COLO668 (cell line): ENCODE measurements around the gene ADIPOQ.
A peak's percentile ranks its signal among the peaks of the same experiment; 100 is the strongest.
"Not testable (repeated sequence)": the region's sequence is repeated elsewhere in the genome, so short reads cannot be mapped to it uniquely, and the experiment has no call there.

ENCODE experiments used
- DNase-seq: peaks from one replicate; lab custom pipeline; 2025; ENCODE audit not compliant: unreplicated experiment; lab: John Stamatoyannopoulos, UW

ADIPOQ gene

DNA sequence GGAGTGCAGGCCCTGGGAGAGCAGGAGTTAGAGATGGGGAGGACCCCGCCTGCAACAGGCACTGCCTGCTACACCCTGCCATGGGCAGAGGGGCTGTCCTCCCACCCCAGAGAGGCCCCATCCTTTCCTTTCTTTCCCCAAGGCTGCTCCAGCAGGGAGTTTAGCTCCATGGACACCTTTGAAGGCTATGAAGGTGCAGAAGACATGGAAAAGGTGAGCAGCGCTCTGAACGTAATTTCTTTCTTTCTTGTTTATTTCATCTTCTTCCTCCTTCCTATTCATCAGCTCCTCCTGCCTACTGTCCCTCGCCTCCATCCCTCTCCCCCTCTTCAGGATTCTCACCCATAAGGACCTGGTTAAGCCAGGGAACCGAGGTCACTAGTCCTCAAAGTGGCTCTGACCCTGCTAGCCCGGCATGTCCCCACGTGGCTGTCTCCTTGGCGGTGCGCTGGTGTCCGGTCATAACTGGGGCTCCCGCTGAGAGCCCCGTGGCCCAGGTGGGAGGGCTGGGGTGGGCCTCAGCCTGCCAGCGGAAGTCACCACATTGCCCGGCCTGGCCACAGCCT is 16.0 kb upstream of the ADIPOQ start:
- DNase-seq: peak; percentile 9

DNA sequence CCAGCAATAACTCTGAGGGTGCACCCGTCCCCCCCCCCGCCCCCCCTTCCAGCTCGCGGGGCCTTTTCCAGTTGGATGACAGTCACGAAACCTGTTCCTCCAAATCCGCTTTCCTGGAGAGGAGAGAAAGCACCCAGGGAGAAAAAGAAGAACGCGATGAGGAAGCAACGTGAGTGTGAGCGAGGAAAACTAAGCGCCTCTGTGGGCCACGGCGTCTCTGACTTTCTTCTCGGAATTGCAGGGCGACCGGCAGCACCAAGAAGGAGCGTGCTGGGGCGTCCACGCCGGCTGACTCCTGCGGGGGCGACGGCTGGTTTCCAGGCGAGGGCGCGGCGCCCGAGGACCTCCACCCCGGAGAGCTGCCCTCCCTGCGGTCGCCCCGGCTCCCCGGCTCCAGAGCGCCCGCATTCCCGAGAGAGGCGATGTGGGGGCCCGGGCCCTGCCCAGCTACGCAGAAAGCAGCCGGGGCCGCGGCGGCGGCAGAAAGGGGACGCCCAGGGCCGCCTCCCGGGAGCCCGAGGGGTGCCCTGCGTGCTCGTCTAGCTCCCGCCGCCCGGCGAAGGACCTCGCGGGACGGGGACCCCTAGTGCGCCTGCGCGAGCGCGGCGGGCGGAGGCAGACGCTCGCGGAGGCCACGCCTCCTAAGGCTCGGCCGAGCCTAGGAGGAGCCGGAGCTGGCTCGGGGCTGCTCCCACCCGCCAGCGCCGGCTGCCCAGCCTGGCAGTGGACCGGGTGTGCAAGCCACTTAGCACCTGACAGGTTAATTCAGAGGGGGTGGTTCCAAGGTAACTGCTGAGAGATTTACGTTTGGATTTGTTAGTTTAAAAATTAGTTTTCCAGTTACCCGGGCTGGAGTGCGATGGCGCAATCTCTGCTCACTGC is 15.3 kb upstream of the ADIPOQ start:
- DNase-seq: peak; percentile 90

DNA sequence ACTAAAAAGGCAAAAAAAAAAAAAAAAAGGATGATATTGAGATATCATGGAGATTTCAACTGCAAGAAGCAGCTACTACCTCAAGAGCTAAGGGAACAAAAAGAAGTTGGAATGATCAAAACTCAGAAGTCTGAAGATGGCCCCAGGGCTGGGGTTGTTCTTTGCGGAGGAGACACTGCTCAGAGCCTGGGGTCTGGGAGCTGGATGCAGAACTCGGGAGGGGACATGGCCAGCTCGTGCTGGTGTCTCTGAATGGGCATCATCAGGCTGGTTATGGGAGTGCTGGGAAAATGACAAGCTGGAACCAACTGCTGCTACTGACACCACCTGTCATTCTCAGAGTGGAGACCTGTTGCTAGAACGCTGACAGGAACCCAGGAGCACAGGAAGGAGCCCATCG is 14.2 kb upstream of the ADIPOQ start:
- DNase-seq: no peak

DNA sequence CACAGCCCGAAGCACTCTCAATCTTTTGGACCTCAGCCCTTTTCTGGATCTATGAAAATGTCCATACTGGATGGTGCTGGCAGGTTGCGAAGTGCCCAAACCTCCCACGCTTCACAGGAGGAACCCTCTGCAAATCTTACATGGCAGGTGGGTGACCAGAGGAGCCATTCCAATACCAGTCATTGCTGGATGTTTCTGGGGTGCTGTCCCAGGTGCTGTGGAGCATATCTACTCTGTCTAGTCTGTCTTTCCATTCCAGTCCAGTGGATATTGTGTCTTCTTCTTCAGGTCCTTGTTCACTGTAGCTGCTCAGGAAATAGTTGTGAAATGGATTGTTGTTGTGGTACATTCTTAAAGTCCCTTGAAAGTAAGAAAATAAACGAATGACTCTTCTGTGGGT is 10.7 kb upstream of the ADIPOQ start:
- DNase-seq: no peak

DNA sequence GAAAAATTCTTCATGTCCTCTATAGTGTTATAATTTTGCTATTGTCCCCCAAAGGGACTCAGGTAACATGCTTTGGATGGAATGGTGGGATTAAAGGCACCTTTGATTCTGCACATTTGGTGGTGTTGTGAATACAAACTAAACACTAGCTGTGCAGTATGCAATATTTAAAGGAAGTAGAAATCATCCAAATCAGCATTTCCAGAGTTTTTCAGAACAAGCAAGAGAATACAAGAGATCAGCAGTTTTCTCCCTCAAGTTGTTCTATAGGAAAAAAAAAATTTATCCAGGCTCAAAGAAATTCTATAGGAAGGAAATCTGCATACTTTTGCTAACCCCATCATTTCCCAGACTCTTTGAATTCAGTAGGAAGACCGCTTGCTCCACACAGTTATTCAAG is 10.2 kb upstream of the ADIPOQ start:
- no peak for DNase-seq

DNA sequence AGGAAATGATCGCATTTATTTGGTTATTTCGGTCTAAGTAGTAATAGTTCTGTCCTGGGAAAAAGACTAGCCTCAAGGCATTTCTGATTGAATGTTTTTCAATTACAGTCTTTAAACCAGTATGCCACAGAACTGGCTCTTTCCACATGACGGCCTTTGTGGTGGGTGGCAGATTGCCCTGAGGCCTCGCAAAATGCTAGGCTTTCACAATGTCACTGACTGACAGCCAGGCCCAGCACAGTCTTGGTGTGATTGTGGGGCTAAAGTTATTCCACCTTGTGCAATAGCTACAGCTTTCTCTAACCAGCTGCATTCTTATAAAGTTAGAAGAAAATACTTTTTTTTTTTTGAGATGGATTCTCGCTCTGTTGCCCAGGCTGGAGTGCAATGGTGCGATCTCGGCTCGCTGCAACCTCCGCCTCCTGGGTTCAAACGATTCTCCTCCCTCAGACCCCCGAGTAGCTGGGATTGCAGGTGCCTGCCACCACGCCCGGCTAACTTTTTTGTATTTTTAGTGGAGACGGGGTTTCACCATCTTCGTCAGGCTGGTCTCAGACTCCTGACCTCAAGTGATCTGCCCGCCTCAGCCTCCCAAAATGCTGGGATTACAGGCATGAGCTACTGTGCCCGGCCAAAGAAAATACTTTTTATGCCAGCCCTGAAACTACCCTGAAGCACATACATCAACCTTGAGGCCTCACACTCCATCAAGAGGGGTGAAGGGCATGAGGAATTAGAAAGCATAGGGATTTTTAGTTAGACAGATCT is 2.5 kb upstream of the ADIPOQ start:
- no peak for DNase-seq

DNA sequence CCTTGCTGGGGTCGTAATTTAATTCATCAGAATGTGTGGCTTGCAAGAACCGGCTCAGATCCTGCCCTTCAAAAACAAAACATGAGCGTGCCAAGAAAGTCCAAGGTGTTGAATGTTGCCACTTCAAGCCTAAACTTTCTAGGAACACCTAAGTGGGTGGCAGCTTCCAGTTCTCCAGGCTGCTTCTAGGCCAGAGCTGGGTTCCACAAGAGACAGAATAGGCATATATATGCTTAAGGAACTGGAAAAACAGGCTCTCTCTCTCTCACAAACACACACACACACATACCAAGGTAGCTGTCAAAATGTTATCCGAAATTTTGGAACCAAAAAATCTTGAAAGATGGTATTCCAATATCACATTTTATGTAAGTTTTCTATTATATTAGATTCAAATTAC is 890 bp upstream of the ADIPOQ start:
- DNase-seq: no peak

DNA sequence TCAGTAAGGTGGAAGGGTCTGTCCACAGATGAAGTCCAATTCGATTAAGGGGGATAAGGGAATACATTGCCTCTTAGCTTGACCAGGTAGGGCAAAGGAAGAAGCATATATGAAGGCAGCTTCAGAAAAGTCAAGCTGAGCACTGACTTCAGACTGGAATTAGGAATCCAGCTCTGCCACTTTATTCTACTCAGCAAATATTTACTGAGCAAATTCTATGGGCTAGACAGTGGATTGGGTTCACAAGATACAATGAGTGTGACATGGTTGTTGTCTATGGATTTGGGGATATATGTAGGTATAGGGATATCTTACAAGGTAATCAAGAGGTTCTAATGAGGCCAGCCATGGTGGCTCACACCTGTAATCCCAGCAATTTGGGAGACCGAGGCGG is 526 bp downstream of the ADIPOQ start:
- DNase-seq: no peak

GRCh38 chr3:186844908-186845307 is 2.4 kb downstream of the ADIPOQ start:
- no peak for DNase-seq

DNA sequence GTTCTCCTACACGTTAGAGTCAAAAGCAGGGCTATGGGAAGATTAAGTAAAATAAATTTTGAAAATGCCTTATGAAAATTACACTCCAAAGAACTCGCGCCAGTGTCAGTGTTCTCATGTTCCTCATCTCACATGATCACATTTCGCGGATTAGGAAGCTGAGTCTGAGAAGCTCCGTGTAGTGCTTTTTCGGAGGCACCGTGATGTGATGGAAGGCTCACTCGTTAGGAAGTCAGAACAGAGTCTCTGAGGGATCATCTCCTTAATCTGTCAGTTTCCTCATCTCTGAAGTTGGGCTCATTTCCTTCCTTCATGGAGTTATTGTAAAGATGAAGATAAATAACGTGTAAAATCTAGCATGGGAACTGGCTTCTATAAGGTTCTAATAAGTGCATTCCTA is 3.2 kb downstream of the ADIPOQ start:
- no peak for DNase-seq

GRCh38 chr3:186847437-186847836 is 4.9 kb downstream of the ADIPOQ start:
- DNase-seq: no peak

DNA sequence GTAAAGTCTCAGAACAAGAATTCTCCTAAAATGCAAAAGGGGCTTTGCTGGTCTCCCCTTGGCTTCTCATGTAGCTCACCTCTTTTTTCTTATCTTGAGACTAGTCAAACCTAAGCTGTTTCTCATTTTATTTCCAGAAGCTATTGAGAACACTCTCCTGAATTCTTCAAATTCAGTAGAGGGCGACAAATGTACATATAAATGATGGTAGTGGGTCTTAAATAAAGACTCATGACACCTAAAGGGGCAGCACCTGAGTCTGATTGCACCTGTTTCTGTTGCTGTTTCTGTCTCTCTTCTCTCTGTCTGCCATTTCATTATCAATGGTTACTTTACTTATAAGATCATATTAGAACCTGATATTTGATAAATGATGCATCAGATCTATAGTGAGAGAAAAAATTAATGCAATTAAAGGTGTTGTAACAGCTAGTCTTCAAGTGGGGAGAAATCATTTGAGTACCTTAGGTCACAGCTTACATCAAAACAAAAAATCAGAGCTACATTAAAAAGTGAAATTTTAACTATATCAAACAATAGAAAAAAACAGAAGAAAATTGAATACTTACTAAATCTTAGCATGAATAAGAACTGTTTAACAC is 7.0 kb downstream of the ADIPOQ start:
- no peak for DNase-seq

- not testable (repeated sequence) for DNase-seq
Observed at GRCh38 chr3:186851835-186852234, 9.3 kb downstream of the ADIPOQ start.

DNA sequence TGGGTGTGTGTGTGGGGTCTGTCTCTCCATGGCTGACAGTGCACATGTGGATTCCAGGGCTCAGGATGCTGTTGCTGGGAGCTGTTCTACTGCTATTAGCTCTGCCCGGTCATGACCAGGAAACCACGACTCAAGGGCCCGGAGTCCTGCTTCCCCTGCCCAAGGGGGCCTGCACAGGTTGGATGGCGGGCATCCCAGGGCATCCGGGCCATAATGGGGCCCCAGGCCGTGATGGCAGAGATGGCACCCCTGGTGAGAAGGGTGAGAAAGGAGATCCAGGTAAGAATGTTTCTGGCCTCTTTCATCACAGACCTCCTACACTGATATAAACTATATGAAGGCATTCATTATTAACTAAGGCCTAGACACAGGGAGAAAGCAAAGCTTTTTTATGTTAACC is 10.5 kb downstream of the ADIPOQ start:
- no peak for DNase-seq

DNA sequence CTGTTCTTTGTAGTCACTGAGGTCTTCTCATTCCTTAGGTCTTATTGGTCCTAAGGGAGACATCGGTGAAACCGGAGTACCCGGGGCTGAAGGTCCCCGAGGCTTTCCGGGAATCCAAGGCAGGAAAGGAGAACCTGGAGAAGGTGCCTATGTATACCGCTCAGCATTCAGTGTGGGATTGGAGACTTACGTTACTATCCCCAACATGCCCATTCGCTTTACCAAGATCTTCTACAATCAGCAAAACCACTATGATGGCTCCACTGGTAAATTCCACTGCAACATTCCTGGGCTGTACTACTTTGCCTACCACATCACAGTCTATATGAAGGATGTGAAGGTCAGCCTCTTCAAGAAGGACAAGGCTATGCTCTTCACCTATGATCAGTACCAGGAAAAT is 11.6 kb downstream of the ADIPOQ start:
- no peak for DNase-seq

GRCh38 chr3:186854954-186855353 is 12.4 kb downstream of the ADIPOQ start:
- DNase-seq: no peak

- DNase-seq: no peak
Observed at GRCh38 chr3:186857743-186858142, 15.2 kb downstream of the ADIPOQ start.

- DNase-seq: not testable (repeated sequence)
Observed at GRCh38 chr3:186865215-186865853, 22.8 kb downstream of the ADIPOQ start.

- not testable (repeated sequence) for DNase-seq
Observed at GRCh38 chr3:186866095-186866494, 23.6 kb downstream of the ADIPOQ start.

DNA sequence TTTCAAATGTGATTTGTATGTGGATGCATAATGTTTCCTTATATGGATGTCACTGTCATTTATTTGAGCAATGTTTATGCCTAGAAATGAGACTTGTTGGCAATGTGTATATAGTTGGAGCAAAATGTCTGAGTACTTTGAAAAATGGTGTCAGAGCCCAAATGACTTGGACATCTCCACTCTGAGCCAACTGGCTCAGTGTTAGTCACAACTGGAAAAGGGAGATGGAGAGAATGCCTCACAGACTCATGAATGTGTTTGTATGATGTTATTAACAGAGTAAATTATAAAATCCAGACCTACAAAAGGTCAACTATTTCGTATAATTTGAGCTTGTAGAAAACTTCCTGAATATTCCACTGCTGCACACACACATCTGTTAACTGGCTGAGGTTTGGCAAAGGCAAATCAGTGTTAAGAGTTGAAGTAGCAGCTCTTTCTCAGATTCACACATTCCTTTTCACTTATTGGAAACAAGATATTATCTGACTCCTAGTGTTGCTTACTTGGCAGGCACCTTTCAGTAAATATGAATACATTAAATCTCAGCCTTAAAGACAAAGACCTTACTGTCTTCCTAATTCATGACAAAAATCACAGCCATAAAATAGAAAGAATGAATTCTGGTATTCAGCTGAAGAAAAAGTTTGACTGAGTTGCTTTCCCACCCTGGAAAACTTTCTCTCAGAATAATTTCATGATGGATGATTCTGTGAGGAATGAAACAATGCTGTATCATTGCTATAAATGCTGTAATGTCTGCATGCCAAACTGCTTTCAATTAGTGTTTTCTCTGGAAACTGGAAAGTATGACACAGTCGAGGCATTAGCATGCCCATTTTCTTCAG is 27.0 kb downstream of the ADIPOQ start:
- DNase-seq: no peak
